Parathyroid adenoma (tissue), 2 donors: ENCODE measurements around the gene MRPS35.

Source experiments
- H2AFZ ChIP-seq: fragments of 300-600 bp; sonication (generic); one replicate; pipeline ENCODE4 v1.7.0; 2017; ENCODE audit warnings: antibody characterized with exemption, mild to moderate bottlenecking
- H3K27ac ChIP-seq: fragments of 300-600 bp; sonication (generic); one replicate; pipeline ENCODE4 v1.7.0; 2017
- H3K27me3 ChIP-seq: fragments of 300-600 bp; sonication (generic); one replicate; pipeline ENCODE4 v1.7.0; 2017; ENCODE audit warnings: low read length; ENCODE audit not compliant: control insufficient read depth, insufficient read depth
- H3K36me3 ChIP-seq: fragments of 300-600 bp; sonication (generic); one replicate; pipeline ENCODE4 v1.7.0; 2017; ENCODE audit warnings: low read length; ENCODE audit not compliant: control insufficient read depth, insufficient read depth
- H3K4me1 ChIP-seq: fragments of 300-600 bp; sonication (generic); one replicate; pipeline ENCODE4 v1.7.0; 2017; ENCODE audit warnings: control low read depth
- H3K4me2 ChIP-seq: fragments of 300-600 bp; sonication (generic); one replicate; pipeline ENCODE4 v1.7.0; 2017; ENCODE audit warnings: low read length
- H3K4me3 ChIP-seq: fragments of 300-600 bp; sonication (generic); one replicate; pipeline ENCODE4 v1.7.0; 2017; ENCODE audit warnings: low read depth, low read length
- H3K79me2 ChIP-seq: fragments of 300-600 bp; sonication (generic); one replicate; pipeline ENCODE4 v1.7.0; 2017; ENCODE audit warnings: control low read depth
- H3K9ac ChIP-seq: fragments of 300-600 bp; sonication (generic); one replicate; pipeline ENCODE4 v1.7.0; 2017; ENCODE audit warnings: mild to moderate bottlenecking
- H3K9me3 ChIP-seq: fragments of 300-600 bp; sonication (generic); one replicate; pipeline ENCODE4 v1.7.0; 2017; ENCODE audit warnings: low read length; ENCODE audit not compliant: control insufficient read depth
- CTCF ChIP-seq: fragments of 300-600 bp; sonication (generic); IDR thresholded peaks from one replicate; pipeline ENCODE4 v1.7.0; 2017; ENCODE audit warnings: antibody characterized with exemption, mild to moderate bottlenecking
- donor health status: primary hyperparathyroidism.

The MRPS35 gene

DNA sequence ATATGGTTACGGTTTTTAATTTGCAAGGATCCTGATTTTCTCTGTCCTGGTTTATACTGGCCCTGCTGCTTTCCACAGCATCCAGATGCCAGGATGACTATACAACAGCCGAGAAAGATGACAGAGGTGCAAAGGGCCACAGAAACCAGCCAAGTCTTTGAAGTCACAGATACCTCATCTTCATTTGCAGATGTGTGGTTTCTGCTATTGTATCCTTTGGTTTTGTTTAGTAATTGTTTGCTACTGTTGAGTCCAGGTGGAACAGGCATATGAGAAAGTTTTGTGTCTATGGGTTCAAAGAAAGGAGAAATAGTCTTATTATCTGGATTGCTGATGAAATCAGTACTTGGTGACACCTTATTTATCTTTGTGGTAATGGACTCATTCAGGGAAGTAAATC is 52.1 kb downstream of the MRPS35 start:
- Histone ChIP-seq H3K27me3 (no peaks in the 10 kb centered on the region), H3K9ac (no peak overlapping the region), H3K4me1 (no peaks in the 10 kb centered on the region), H3K4me2 (no peak overlapping the region), H3K79me2 (no peaks in the 10 kb centered on the region), H2AFZ (no peak overlapping the region), H3K4me3 (no peak overlapping the region), H3K27ac (no peak overlapping the region), H3K36me3 (no peaks in the 10 kb centered on the region), H3K9me3 (no peaks in the 10 kb centered on the region)
- no peak for TF ChIP-seq CTCF

DNA sequence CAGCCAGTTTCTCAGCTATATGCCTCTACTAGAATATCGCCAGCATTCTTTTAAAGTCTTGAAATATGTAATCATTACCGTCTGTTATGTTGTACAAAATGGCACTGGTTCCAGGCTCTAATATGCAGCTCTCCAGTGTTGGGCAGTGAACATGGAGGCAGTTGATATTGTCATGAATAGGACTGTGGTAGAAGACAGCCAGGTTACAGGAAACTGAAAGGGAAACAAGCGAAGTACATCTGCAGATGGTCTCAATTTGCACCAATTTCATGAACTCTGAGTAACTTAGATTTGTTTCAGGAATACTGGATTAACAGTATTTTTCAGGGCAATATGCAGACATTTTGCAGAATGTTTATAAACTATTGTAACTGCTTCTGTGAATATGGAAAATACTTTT is 56.0 kb downstream of the MRPS35 start:
- no peak overlapping the region for H2AFZ ChIP-seq
- H3K9ac ChIP-seq, result no peak overlapping the region
- H3K27ac ChIP-seq, result no peak overlapping the region
- no peak for TF ChIP-seq CTCF
- H3K9me3 ChIP-seq, result no peaks in the 10 kb centered on the region
- no peaks in the 10 kb centered on the region for H3K27me3 ChIP-seq
- no peaks in the 10 kb centered on the region for H3K79me2 ChIP-seq
- H3K4me1 ChIP-seq, result no peaks in the 10 kb centered on the region
- no peak overlapping the region for H3K4me2 ChIP-seq
- H3K4me3 ChIP-seq, result no peak overlapping the region
- no peaks in the 10 kb centered on the region for H3K36me3 ChIP-seq

GRCh38 chr12:27769142-27769673 is 58.6 kb downstream of the MRPS35 start:
- H3K27ac ChIP-seq, result no peak overlapping the region
- H3K36me3 ChIP-seq, result no peaks in the 10 kb centered on the region
- no peaks in the 10 kb centered on the region for H3K9me3 ChIP-seq
- no peaks in the 10 kb centered on the region for H3K4me1 ChIP-seq
- H3K27me3 ChIP-seq, result no peaks in the 10 kb centered on the region
- no peak for TF ChIP-seq CTCF
- no peaks in the 10 kb centered on the region for H3K79me2 ChIP-seq
- no peak overlapping the region for H3K9ac ChIP-seq
- H3K4me3 ChIP-seq, result no peak overlapping the region
- no peak overlapping the region for H3K4me2 ChIP-seq
- H2AFZ ChIP-seq, result no peak overlapping the region

GRCh38 chr12:27771481-27772327 is 61.1 kb downstream of the MRPS35 start:
- Histone ChIP-seq H3K27ac (no peak overlapping the region), H3K79me2 (no peaks in the 10 kb centered on the region), H3K4me1 (no peaks in the 10 kb centered on the region), H3K36me3 (no peaks in the 10 kb centered on the region), H3K4me2 (no peak overlapping the region), H3K4me3 (no peak overlapping the region), H3K27me3 (no peaks in the 10 kb centered on the region), H2AFZ (peak overlapping the region; percentile 1), H3K9me3 (no peaks in the 10 kb centered on the region), H3K9ac (no peak overlapping the region)
- TF ChIP-seq CTCF, result no peak
